Subcutaneous preadipocyte (primary cell): ENCODE results near the gene CLEC16A. TPM values are rescaled to one million over a fixed set of nuclear protein-coding genes. Genes with fewer than 3 reads are reported as not detected.

ENCODE experiments used
- total RNA-seq: library from RNA; depleted of rRNA; stranded (reverse); fragments of >200 nt; gene quantifications from 2 replicates; pipeline ENCODE4 v1.2.3, GENCODE V29; 2012

CLEC16A gene, protein sequence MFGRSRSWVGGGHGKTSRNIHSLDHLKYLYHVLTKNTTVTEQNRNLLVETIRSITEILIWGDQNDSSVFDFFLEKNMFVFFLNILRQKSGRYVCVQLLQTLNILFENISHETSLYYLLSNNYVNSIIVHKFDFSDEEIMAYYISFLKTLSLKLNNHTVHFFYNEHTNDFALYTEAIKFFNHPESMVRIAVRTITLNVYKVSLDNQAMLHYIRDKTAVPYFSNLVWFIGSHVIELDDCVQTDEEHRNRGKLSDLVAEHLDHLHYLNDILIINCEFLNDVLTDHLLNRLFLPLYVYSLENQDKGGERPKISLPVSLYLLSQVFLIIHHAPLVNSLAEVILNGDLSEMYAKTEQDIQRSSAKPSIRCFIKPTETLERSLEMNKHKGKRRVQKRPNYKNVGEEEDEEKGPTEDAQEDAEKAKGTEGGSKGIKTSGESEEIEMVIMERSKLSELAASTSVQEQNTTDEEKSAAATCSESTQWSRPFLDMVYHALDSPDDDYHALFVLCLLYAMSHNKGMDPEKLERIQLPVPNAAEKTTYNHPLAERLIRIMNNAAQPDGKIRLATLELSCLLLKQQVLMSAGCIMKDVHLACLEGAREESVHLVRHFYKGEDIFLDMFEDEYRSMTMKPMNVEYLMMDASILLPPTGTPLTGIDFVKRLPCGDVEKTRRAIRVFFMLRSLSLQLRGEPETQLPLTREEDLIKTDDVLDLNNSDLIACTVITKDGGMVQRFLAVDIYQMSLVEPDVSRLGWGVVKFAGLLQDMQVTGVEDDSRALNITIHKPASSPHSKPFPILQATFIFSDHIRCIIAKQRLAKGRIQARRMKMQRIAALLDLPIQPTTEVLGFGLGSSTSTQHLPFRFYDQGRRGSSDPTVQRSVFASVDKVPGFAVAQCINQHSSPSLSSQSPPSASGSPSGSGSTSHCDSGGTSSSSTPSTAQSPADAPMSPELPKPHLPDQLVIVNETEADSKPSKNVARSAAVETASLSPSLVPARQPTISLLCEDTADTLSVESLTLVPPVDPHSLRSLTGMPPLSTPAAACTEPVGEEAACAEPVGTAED
- 18.0 and 26.2 TPM in 2 replicates for total RNA-seq

DNA sequence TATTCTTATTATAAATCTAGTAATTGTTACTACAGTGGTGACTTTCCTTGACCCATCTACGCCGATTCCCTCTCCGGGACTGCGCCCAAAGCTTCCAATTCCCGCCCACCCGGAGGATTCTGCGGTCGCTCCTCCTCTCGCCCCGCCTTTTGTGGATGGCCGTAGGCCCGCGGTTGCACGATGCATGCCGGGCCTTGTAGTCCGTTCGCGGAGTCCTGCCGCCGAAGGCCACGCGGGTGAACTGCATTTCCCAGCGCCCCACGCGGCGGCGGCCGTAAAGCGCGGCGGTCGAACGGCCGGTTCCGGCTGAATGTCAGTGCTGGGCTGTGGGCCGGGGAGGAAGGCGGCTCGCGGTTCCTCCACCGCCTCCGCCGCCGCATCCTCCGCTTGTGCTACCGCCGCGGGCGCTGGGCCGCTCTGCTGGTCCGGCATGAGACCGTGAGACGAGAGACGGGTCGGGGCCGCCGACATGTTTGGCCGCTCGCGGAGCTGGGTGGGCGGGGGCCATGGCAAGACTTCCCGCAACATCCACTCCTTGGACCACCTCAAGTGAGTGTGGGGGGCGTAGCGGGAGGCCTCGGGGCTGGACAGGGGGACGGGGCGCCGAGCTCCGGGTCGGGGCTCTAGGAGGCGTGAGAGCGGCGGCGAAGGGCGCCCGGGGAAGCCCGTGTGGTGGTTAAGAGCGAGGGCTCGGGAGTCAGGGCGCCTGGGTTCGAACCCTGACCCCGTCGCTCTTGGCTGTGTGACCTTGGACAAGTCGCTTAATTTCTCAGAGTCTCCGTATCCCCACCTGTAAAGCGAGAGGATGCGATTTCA lies at the start of gene CLEC16A:
Gene CLEC16A (plus strand): TSS at position 316 of the 816 bp plus-strand sequence. CDS start 154 bp downstream, at position 470.

DNA sequence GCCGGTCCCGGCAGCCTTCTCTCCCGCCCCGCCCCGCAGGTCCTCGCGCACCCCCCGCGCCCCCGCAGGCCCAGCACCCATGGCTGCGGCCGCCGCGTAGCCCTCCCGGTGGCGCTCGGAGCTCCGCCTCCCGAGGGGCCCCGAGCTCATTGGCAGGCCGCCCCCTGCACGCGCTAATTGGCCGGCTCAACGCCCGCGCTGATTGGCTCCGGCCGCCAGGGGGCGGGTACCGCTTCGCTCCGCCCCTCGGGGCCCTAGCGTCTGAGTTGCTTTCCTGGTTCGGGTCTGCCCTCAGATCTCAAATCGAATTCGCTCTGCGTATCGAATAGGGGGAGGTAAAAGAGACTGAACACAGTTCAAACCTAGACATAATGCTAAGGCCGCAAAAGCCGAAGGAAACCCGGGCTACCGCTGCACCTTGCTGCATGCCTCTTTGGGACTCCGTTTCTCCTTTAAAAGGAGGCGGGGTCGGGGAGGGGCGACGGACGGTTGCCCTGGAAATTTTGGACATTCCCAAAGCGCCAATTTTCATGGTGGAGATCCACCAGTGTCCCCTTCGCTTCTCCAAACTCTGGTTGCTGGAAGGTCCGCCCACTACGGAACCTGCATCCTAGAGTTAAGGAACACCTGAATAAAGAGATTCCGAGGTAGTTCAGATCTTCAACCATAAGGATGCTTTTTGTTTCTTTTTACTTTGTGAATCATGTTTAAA lies 1.9 kb upstream of the CLEC16A start, which contains the start of gene DEXI:
Gene DEXI (minus strand): TSS at position 117 of the 712 bp plus-strand sequence. CDS start 463 bp downstream, outside the sequence.

Other genes with a start within 250 kb of the CLEC16A start
- gene TEKT5, start 249.6 kb upstream of the CLEC16A start, total RNA-seq = 0.37 TPM in 1 of 2 replicates, not detected in the other
- 14.3 and 14.5 TPM in 2 replicates for gene NUBP1, start 200.7 kb upstream of the CLEC16A start, total RNA-seq
- not detected in 2 replicates for gene TVP23A, start 125.8 kb upstream of the CLEC16A start, total RNA-seq
- gene CIITA, start 67.4 kb upstream of the CLEC16A start, total RNA-seq = 0.78 and 1.5 TPM in 2 replicates
- 42.3 and 43.2 TPM in 2 replicates for gene DEXI, start 2.1 kb upstream of the CLEC16A start, total RNA-seq